ENCODE results near the gene NF1. TPM values are rescaled to one million over a fixed set of nuclear protein-coding genes. Genes with fewer than 3 reads are reported as not detected.

NF1 gene
- total and polyA plus RNA-seq, 2 of the 13 experiments (the other 11 are each of a cell fraction or from before 2014, with no cell fraction given) = 21.5 to 26.5 TPM

- TF ChIP-seq ZNF280B (CRISPR knock-in tag; IDR thresholded peaks at IDR 0.05; ENCODE audit: borderline replicate concordance) (no peak), SALL1 (CRISPR knock-in tag; IDR thresholded peaks at IDR 0.05) (peak; percentile 89), FOXK1 (CRISPR knock-in tag; IDR thresholded peaks at IDR 0.05; ENCODE audit: borderline replicate concordance, low read depth) (peak; percentile 57; the same call in 1 of the 2 replicates), ZNF784 (CRISPR knock-in tag; IDR thresholded peaks at IDR 0.05; ENCODE audit: borderline replicate concordance) (no peak), ZNF503 (CRISPR knock-in tag; IDR thresholded peaks at IDR 0.05) (no peak), ATF2 (CRISPR knock-in tag; IDR thresholded peaks at IDR 0.05) (peak; percentile 75), ELF1 (CRISPR knock-in tag; IDR thresholded peaks at IDR 0.05) (no peak), TRIM24 (CRISPR knock-in tag; IDR thresholded peaks at IDR 0.05) (no peak), IRF2 (CRISPR knock-in tag; IDR thresholded peaks at IDR 0.05) (peak; percentile 51; the same call in 1 of the 2 replicates), PLRG1 (conservative IDR thresholded peaks at IDR 0.05) (no peak), NCOR1 (IDR thresholded peaks at IDR 0.05; ENCODE audit: borderline replicate concordance, low read length) (no peak), HDAC2 (CRISPR knock-in tag; IDR thresholded peaks at IDR 0.05) (peak; percentile 81), TCF7L2 (IDR thresholded peaks at IDR 0.05; ENCODE audit: low read depth, low read length) (no peak), ZFP1 (CRISPR knock-in tag; IDR thresholded peaks at IDR 0.05) (no peak), FOXP1 (IDR thresholded peaks at IDR 0.05) (no peak), FOXP1 (CRISPR knock-in tag; IDR thresholded peaks at IDR 0.05) (no peak), MXI1 (IDR thresholded peaks at IDR 0.05; ENCODE audit: borderline replicate concordance, low read depth, low read length) (0 out of 3 replicates have a peak, but pooled peaks have one; percentile 35), JARID2 (CRISPR knock-in tag; IDR thresholded peaks at IDR 0.05; ENCODE audit: insufficient replicate concordance) (no peak), ZNF335 (CRISPR knock-in tag; IDR thresholded peaks at IDR 0.05) (peak; percentile 91; the same call in 1 of the 2 replicates), ZNF773 (CRISPR knock-in tag; IDR thresholded peaks at IDR 0.05; ENCODE audit: borderline replicate concordance) (peak; percentile 91; the same call in 1 of the 2 replicates), ONECUT2 (CRISPR knock-in tag; IDR thresholded peaks at IDR 0.05) (0 out of 2 replicates have a peak, but pooled peaks have one; percentile 34), ARID5B (CRISPR knock-in tag; IDR thresholded peaks at IDR 0.05) (peak; percentile 55), KDM5A (IDR thresholded peaks at IDR 0.05; ENCODE audit: borderline replicate concordance, low read length) (no peak)
Measured at GRCh38 chr17:31394544-31394943, 299.8 kb downstream of the NF1 start (continued).
